PC-3 (cell line): ENCODE measurements around the gene HOMER3.

Experiments used
- CTCF ChIP-seq: fragments of 300-600 bp; sonication (generic); conservative IDR thresholded peaks from 2 replicates; pipeline ENCODE4 v1.5.1; 2017; ENCODE audit warnings: antibody characterized with exemption, low read depth, mild to moderate bottlenecking, low read length
- EZH2 ChIP-seq: fragments of 300-600 bp; sonication (generic); IDR thresholded peaks from one replicate; pipeline ENCODE4 v1.6.1; 2017; ENCODE audit warnings: antibody characterized with exemption, mild to moderate bottlenecking, low read length; ENCODE audit not compliant: unreplicated experiment

GRCh38 chr19:18946335-18946734, 5.3 kb upstream of the HOMER3 start:
- TF ChIP-seq CTCF (no peak), EZH2 (no peak)
